NCI-H2029 (cell line): ENCODE results near the gene R3HDM2.
"Not testable (repeated sequence)": the region's sequence is repeated elsewhere in the genome, so short reads cannot be mapped to it uniquely, and the experiment has no call there.

Experiments
- DNase-seq: peaks from one replicate; lab custom pipeline; 2025; lab: John Stamatoyannopoulos, UW

R3HDM2 gene

GRCh38 chr12:57377103-57377840 is 53.6 kb downstream of the R3HDM2 start:
- DNase-seq = no peak

- DNase-seq = no peak
Observed at GRCh38 chr12:57372233-57372632, 58.6 kb downstream of the R3HDM2 start.

- no peak for DNase-seq
Observed at GRCh38 chr12:57370696-57371095, 60.1 kb downstream of the R3HDM2 start.

- no peak for DNase-seq
Observed at GRCh38 chr12:57370072-57370471, 60.8 kb downstream of the R3HDM2 start.

GRCh38 chr12:57369202-57369601 is 61.6 kb downstream of the R3HDM2 start:
- no peak for DNase-seq

- no peak for DNase-seq
Observed at GRCh38 chr12:57368349-57369095, 62.3 kb downstream of the R3HDM2 start.

GRCh38 chr12:57367121-57367520 is 63.7 kb downstream of the R3HDM2 start:
- no peak for DNase-seq

- no peak for DNase-seq
Observed at GRCh38 chr12:57366315-57366714, 64.5 kb downstream of the R3HDM2 start.

- DNase-seq = not testable (repeated sequence)
Observed at GRCh38 chr12:57364156-57364555, 66.7 kb downstream of the R3HDM2 start.

- DNase-seq = no peak
Observed at GRCh38 chr12:57360468-57360867, 70.4 kb downstream of the R3HDM2 start.

- no peak for DNase-seq
Observed at GRCh38 chr12:57358646-57359045, 72.2 kb downstream of the R3HDM2 start.

- DNase-seq = no peak
Observed at GRCh38 chr12:57355734-57356133, 75.1 kb downstream of the R3HDM2 start.

GRCh38 chr12:57352166-57352565 is 78.7 kb downstream of the R3HDM2 start:
- no peak for DNase-seq

- DNase-seq = no peak
Observed at GRCh38 chr12:57347284-57347683, 83.6 kb downstream of the R3HDM2 start.

- no peak for DNase-seq
Observed at GRCh38 chr12:57343703-57344378, 87.0 kb downstream of the R3HDM2 start.

- DNase-seq = peak; percentile 45
Observed at GRCh38 chr12:57342207-57342691, 88.6 kb downstream of the R3HDM2 start.

GRCh38 chr12:57341275-57341990 is 89.4 kb downstream of the R3HDM2 start:
- no peak for DNase-seq

- no peak for DNase-seq
Observed at GRCh38 chr12:57340104-57340503, 90.7 kb downstream of the R3HDM2 start.

GRCh38 chr12:57336299-57336698 is 94.5 kb downstream of the R3HDM2 start:
- DNase-seq = not testable (repeated sequence)

- DNase-seq = no peak
Observed at GRCh38 chr12:57334219-57334618, 96.6 kb downstream of the R3HDM2 start.

GRCh38 chr12:57332646-57333312 is 98.1 kb downstream of the R3HDM2 start:
- no peak for DNase-seq
